GM18499 (cell line): Measurements from ENCODE around the gene MYO7A.

Source experiments
- ATAC-seq: cut with Tn5 transposase; IDR thresholded peaks from one replicate; pipeline ENCODE4 v1.9.1; 2021; ENCODE audit warnings: moderate number of reproducible peaks; ENCODE audit not compliant: insufficient read depth, unreplicated experiment

MYO7A gene

GRCh38 chr11:77110836-77111235, 17.2 kb upstream of the MYO7A start:
- no peak for ATAC-seq

- no peak for ATAC-seq
These were observed 16.8 kb upstream of the MYO7A start for GRCh38 chr11:77111277-77111676.

GRCh38 chr11:77111946-77112345, 16.1 kb upstream of the MYO7A start:
- ATAC-seq: no peak

DNA sequence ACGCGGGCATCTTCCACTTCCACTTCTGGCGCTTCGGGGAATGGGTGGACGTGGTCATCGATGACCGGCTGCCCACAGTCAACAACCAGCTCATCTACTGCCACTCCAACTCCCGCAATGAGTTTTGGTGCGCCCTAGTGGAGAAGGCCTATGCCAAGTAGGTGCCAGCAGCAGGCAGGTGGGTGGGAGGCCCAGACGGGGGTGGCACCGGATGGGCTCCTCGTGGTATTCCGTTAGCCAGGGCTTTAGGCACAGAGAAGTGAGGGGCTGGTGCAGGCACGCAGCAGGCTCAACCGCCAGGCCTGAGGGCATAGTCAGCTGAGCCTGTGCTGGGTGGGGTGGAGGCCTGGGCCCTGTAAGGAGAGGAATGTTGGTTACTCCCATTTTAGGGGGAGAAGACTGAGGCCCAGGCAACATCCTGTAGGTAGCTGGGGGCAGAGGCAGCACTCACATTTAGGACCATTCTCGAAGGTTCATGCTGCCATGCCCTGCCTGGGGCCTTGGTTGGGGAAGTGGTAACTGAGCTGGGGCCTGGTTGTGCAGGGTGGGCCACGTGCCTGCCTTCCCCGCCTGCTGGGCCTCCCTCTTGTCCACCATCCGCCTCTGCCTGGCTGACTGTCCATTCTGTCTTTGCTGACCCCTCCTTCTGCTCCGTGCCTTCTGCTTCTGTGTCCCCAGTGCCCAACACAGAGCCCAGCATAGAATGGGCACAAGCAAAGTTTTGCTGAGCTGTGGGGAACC, 15.2 kb upstream of the MYO7A start:
- no peak for ATAC-seq

- ATAC-seq: no peak
These were observed 14.5 kb upstream of the MYO7A start for GRCh38 chr11:77113382-77114088.

DNA sequence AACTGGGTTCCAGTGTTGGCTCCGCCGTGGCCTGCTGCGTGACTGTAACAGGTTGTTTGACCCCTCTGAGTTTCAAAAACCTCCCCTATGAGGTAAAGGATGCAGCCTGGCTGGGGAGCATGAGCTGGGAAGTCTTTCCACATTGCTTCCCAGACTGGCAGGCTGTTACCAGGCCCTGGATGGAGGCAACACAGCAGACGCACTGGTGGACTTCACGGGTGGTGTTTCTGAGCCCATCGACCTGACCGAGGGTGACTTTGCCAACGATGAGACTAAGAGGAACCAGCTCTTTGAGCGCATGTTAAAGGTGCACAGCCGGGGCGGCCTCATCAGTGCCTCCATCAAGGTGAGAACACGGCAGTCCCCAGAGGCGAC, 14.0 kb upstream of the MYO7A start:
- ATAC-seq: no peak

DNA sequence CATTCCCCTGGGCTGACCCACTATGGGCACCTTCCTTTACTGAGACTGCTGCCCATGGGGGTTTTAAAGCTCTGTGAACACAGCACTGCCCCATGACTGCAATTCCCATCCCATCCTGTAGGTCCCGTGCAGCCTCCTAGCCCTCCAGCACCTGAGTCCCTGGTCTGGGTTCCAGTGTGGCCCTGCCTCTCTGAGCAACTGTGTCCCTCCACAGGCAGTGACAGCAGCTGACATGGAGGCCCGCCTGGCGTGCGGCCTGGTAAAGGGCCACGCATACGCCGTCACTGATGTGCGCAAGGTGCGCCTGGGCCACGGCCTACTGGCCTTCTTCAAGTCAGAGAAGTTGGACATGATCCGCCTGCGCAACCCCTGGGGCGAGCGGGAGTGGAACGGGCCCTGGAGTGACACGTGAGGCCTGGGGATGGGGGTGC, 12.8 kb upstream of the MYO7A start:
- ATAC-seq: no peak

DNA sequence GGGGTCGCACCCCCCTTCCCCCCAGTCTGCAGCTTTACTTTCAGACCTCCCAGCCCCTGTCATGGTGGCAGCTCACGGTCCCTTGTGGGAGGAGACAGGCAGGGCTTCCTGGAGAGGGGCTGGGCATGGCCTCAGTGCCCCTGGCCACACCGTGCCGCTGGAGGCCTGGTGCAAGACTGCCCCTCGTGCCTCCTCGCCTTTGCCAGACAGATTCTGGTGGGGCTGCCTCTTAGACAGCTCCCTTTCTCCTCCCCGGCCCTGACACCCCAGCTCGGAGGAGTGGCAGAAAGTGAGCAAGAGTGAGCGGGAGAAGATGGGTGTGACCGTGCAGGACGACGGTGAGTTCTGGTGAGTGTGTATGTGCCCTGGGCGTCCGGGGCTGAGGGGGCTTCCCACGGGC, 12.1 kb upstream of the MYO7A start:
- ATAC-seq: no peak

DNA sequence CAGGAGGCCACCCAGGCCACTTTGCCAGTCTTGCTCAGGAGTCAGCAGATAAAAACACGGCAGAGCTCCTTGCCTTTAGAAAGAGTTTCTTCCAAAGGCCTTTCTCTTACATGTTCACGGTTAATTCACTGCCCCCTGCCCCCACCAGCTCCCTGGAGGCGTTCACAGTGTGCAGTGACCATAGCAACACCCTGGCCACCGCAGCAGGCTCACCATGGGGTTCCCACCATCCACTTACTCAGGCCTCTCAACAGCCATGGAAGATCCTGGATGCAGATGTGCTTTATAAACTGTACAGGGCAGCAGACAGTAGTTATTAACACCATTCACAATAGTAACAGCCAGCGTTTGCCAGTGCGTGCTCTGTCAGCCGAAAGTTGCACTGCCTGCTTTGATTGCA, 10.6 kb upstream of the MYO7A start:
- no peak for ATAC-seq

DNA sequence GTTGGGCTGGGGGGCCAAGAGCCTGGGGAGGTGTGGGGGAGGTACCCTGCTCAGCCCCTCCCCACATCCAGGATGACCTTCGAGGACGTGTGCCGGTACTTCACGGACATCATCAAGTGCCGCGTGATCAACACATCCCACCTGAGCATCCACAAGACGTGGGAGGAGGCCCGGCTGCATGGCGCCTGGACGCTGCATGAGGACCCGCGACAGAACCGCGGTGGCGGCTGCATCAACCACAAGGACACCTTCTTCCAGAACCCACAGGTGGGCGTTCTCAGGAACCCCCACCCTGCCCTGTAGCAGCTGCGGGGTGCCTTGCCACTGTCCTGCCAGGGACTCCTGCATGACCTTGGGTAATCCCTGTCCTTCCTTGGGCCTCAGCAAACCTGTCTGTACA, 10.0 kb upstream of the MYO7A start:
- no peak for ATAC-seq

GRCh38 chr11:77118971-77119370, 9.1 kb upstream of the MYO7A start:
- no peak for ATAC-seq

- ATAC-seq: no peak
These were observed 8.5 kb upstream of the MYO7A start for GRCh38 chr11:77119531-77119936.

DNA sequence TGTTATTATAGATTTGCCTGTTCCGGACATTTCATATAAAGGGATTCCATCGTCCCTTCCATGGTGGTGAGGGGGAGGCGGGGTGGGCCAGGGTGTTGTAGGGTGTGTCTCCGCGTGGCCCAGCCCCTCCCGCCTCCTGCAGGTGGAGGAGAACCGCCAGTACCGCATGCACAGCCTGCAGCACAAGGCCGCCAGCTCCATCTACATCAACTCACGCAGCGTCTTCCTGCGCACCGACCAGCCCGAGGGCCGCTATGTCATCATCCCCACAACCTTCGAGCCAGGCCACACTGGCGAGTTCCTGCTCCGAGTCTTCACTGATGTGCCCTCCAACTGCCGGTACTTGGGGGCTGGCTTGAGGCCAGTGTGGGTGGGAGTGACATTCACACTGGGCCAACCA, 7.5 kb upstream of the MYO7A start:
- no peak for ATAC-seq

GRCh38 chr11:77121096-77121640, 6.9 kb upstream of the MYO7A start:
- ATAC-seq: no peak

- no peak for ATAC-seq
These were observed 6.0 kb upstream of the MYO7A start for GRCh38 chr11:77121876-77122575.

GRCh38 chr11:77122576-77123212, 5.4 kb upstream of the MYO7A start:
- ATAC-seq: no peak

- no peak for ATAC-seq
These were observed 4.5 kb upstream of the MYO7A start for GRCh38 chr11:77123591-77123990.

GRCh38 chr11:77124041-77124440, 4.0 kb upstream of the MYO7A start:
- no peak for ATAC-seq

DNA sequence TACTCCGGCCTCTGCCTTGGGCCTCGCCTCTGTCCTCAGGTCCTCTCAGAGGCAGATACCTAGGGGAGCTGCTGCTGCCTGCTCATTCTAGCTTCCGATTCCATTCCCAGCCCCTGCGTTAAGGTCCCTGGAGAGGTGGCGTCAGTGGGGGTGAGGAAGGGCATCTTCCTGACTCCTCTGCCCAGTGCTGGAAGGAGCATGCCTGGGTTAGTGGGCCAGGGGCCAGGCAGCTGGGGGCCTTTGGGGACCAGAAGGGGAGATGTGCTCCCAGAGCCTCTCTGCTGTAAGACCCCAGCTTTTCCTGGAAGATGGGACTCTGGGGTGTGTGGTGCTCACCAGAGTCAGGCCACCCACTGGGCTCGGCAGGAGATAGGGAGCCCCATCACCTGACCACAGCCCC, 3.6 kb upstream of the MYO7A start:
- no peak for ATAC-seq

GRCh38 chr11:77125191-77125590, 2.9 kb upstream of the MYO7A start:
- ATAC-seq: no peak

GRCh38 chr11:77125695-77126094, 2.4 kb upstream of the MYO7A start:
- ATAC-seq: no peak
